Activated CD4-positive, alpha-beta T cell treated with anti-CD3 and anti-CD28 coated beads, Interleukin-2, Interleukin-6, amounts not matched to agents 100 ng/mL and 50 ng/mL, durations not matched to agents 16 hours and 8 hours (primary cell): ENCODE results near the gene SGSH.
A peak's percentile ranks its signal among the peaks of the same experiment; 100 is the strongest.
"Not testable (repeated sequence)": the region's sequence is repeated elsewhere in the genome, so short reads cannot be mapped to it uniquely, and the experiment has no call there.

ENCODE experiments used
- DNase-seq: peaks from one replicate; pipeline ENCODE4 v3.0.0-alpha.2; 2020

Gene SGSH

DNA sequence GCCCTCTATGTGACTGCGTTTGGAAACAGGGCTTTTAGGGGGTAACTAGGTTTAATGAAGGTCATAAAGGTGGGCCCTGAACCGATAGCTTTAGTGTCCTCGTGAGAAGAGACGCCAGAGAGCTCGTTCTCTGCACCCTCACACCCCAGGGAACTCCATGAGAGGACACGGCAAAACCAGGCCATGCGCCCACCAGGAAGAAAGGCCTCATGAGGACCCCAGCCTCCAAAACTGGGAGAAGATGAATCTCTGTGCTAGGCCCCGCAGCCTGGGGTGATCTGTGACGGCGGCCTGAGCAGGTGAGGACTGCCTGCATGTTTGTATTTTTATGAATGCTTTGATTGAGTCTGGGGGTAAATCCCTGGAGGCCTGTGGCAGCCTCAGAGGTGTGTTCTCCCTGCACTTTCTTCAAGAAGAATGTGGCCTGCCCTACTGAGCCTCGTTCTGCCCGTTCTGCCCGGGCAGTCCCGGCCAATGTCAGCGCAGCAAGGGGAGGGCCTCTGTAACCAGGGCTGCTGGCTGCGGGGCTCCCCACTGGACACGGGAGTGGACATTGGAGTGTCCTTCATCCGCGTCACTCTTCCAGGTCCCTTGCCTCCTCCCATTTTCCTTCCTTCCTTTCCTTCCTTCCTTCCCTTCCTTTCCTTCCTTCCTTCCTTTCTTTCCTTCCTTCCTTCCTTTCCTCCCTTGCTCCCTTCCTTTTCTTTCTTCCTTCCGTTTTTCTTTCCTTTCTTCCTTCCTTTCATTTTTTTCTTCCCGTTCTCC is 33.7 kb upstream of the SGSH start:
- no peak for DNase-seq

DNA sequence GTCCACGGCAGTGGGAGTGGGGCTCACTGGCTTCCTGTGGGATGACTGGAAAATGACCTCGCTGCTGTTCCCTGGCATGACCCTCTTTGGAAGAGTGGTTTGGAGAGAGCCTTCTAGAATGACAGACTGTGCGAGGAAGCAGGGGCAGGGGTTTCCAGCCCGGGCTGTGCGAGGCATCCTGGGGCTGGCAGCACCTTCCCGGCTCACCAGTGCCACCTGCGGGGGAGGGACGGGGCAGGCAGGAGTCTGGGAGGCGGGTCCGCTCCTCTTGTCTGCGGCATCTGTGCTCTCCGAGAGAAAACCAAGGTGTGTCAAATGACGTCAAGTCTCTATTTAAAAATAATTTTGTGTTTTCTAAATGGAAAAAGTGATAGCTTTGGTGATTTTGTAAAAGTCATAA is 32.7 kb upstream of the SGSH start:
- peak; percentile 92 for DNase-seq

DNA sequence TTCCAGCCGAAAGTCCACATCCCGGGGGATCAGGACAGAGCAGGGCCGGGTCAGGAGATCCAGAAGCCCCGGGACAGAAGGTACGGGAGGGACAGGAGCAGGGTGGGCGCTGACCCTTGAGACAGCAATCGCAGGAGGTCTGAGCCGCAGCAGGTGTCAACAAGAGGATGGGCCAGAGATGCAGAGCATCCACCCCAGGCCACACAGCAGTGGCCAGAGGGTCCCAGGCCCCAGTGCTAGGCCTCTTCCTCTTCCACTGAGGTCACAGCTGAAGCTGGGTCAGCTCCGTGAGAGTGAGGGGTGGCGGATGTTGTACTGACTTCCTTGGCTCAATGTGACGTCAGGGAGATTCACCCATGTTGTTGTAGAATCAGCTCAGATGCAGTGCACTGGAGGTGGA is 31.8 kb upstream of the SGSH start:
- no peak for DNase-seq

DNA sequence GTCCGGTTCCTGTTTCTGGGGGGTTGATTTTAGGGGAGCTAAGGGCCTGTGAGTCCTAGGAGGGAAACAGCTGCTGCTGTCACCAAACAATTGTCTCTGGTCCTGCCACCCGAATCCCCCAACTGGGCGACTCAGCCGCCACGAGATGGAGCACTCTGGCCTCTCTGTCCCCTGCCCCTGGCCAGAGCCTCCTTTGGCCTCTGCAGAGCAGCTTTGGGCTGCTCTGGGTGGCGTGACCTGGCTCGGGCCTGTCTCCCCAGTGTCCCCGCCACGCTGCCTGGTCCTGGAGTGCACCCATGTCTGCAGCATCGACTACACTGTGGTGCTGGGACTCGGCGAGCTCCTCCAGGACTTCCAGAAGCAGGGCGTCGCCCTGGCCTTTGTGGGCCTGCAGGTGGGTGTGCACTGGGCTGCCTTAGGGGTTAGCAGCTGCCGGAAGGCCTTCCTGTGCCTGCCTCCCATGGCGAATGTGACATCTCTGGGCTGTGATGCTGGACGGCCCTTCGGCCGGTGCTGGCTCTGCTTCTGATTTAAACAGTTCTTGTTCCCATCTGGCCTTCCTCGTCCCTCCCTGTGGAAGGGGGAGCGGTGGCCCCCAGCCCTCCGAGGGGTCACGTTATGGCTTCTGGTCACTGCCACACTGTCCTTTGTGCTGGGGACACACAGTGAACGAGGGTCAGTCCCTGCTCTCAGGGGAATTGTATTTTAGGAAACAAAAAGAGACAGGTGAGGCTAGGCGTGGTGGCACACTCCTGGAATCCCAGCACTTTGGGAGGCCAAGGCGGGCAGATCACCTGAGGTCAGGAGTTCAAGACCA is 29.0 kb upstream of the SGSH start:
- DNase-seq: no peak

DNA sequence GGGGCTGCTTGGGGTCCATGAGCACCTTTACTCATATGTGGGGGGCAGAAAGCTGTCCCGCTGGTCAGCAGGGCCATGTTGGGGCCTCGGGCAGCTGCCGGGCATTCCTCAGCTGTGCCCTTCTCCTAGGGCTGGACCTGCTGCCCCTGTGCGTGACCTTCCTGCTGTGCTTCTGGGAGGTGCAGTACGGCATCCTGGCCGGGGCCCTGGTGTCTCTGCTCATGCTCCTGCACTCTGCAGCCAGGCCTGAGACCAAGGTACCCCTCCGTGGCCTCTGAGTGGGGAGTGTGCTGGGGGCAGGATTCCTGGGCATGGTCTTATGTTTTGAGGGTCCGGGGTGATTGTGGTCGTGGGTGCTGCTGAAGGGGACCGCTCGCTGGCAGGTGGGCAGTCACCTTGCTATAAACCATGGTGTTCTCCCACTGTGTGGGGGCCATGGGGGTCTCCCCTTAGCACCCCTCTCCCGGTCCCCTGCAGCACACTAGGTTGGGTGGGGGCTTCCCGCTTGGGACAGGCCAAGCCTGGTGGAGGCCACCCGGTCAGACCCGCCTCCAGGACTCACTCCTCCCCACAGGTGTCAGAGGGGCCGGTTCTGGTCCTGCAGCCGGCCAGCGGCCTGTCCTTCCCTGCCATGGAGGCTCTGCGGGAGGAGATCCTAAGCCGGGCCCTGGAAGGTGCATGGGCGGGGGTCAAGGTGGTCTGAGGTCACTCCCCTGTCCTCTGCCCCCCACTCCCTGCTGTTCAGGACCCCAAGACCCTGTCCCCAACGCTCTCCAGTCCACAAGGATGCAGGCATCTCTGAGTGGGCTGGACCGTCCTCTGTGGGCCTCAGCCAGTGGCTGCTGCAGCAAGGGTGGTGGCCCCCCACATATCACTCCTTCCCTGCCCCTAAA is 28.1 kb upstream of the SGSH start:
- DNase-seq: no peak

DNA sequence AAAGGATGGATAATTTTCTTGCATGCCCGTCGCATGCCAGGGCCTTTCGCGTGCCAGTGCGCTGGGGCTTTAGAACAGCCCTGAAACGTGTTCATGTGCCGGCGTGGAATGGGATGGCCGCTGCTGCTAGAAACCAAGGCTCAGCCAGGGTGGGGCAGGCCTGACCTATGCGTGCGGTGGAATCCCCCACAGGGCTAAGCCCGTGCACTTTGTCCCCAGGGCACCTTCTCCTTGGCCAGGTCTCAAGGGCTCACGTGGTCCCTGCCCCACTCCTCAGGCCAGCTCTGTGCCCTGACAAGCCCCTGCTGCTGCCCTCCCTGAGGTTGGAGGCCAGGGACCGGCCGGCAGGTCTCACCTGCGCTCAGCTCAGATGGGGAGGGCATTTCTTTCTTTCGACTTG is 27.4 kb upstream of the SGSH start:
- no peak for DNase-seq

DNA sequence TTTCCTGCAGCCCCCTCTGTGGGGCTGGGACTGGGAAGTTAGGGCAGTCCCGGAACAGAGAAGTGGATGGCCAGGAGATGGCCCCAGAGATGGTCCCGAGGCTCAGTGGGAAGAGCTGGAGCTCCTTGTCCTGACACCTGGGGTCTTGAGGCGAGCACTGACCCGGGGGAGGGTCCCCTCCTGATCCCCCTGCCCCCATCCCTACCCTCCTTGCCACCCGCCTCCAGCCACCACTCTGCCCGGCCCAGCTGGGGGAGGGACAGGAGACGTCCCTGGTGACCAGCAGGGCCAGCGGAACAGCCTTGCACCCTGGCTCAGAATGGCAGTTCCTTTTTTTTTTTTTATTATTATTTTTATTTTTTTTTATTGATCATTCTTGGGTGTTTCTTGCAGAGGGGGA is 26.6 kb upstream of the SGSH start:
- DNase-seq: no peak

DNA sequence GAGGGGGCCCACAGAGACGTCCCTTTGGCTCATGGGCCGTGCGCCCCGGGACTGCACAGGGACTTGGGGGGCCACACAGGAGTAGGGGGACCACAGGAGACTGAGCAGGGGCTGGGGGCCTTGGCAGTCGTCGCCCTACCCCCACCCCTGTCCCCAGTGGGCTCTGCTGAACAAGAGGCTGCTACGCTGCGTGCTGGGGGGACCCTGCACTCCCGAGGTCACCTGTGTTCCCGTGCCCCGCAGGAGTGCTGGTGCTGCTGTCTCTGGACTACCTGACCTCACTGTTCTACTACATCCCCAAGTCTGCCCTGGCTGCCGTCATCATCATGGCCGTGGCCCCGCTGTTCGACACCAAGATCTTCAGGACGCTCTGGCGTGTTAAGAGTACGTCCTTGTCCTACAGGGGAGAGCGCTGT is 26.1 kb upstream of the SGSH start:
- DNase-seq: no peak

DNA sequence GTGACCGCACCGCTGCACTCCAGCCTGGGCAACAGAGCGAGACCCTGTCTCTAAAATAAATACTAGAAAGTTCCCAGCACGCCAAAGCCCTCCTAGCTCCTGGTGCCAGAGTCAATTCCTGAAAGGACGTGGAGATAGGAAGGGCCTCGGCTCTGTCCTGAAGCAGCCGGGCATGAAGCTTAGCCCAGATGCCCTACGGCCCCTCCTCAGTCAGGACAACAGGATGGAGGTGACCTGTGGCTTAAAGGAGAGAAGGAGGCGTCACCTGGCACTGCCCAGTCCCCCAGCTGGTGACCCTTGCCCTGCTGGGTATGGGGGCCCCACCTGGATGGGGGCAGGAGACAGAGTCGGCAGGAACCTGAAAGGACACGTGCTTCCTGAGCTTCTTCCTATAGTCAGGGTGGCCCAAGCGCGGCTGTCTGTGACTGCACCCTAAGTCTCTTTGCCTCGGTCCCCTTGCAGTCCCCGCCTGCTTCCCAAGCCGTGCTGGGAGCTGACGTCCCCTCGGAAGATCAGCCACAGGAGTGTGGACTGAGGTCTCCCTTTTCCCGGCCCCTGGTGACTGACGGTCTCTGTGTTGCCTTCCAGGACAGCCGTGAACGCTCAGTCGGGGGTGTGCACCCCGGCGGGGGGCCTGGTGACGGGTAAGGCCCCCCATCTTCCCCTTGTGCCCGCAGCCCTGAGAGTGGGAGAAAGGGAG is 25.6 kb upstream of the SGSH start:
- DNase-seq: no peak

DNA sequence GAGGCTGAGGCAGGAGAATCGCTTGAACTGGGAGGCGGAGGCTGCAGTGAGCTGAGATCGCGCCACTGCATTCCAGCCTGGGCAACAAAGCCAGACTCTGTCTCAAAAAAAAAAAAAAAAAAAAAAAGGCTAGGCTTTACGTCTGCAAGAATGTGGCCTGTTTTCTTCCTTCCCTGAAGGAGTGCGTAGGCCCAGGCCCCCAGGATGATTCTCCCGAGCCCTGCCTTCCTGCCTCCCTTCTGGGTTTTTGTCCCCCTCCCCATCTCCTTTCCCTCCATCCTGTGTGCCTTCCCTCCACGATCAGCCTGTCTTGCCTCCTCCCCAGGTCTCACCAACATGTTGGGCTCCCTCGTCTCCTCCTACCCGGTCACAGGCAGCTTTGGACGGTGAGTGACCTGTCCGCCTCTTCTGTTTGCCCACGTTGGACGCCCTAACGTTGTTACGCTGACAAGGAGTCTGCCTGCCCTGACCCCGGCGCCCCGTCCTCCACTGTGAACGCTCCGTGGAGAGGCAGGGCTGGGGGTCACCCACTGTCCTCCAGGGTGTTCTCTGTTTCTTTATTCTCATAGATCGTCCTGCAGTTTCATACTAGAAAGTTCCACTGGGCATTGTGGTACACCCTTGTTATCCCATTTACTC is 24.9 kb upstream of the SGSH start:
- no peak for DNase-seq

DNA sequence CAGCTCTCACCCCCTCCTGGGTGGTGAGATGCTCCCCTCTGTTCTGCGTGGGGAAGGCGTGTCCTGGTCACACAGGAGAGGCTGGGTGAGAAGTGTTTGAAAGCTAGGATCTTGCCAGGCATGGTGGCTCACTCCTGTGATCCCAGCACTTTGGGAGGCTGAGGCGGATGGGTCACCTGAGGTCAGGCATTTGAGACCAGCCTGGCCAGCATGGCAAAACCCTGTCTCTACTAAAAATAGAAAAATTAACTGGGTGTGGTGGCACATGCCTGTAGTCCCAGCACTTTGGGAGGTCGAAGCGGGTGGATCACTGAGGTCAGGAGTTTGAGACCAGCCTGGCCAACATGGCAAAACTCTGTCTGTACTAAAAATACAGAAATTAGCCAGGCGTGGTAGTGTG is 24.3 kb upstream of the SGSH start:
- not testable (repeated sequence) for DNase-seq

DNA sequence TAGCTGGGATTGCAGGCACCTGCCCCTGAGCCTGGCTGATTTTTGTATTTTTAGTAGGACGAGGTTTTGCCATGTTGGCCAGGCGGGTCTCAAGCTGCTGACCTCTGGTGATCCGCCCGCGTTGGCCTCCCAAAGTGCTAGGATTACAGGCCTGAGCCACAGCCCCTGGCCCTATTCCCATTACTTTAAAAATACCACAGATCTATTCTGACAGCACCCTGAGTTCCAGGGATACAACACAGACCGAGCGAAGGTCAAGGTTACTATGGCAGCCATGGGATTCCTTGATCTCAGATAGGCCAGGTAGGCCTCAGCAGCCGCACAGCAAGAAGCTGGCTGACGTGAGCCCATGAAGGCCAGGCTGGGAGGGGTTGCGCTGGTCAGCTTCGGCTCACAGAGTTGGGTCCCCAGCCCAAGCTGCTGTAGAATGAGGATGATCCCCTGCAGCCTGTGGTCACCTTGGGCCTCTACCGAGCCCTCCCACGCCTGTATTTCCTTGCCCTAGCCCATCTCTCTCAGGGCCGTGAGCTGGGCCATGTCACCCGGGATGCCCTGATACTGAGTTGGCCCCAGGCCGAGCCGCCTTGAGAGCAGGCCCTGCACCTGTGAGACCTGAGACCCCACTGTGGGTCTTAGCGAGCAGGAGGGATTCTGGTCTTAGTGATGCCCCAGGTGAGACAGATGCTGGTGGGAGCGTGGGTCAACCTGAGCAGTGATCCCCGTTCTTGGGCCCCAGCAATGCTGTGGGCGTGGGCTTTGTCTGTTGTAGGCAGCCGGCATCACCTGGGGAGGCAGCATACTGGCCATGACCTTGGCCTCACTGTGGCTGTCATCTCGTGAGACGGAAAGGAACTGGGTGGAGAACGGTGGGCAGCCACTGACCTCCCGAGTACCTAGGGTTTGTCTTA is 23.6 kb upstream of the SGSH start:
- no peak for DNase-seq

DNA sequence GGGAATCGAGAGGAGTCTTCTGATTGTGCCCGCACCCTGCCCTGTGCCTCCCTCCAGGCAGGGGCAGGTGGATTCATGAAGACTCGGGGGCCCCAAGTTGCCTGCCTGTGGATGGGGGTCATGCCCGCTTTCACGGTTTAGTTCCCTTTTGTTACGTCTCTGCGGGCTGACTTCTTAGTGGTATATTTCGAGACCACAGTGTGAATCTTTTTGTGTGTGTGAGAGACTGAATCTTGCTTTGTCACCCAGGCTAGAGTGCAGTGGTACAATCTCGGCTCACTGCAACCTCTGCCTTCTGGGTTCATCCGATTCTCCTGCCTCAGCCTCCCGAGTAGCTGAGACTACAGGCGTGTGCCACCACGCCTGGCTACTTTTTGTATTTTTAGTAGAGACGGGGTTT is 22.4 kb upstream of the SGSH start:
- no peak for DNase-seq

DNA sequence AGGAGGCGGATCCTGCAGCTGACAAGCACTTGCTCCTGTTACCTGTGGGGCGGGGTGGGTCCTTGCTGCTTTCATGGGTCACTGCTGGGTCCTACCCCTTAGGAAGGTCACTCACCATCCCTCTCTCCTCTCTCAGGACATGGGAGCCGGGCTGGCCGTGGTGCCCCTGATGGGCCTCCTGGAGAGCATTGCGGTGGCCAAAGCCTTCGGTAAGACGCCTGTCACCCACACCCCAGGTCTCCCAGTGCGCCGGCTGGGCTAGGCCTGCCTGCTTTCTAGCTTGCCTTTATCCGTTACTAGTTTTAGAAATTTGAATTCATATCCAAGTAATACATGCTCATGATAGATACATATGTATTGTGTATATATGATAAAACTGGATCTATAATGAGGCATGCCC is 17.3 kb upstream of the SGSH start:
- DNase-seq: no peak

DNA sequence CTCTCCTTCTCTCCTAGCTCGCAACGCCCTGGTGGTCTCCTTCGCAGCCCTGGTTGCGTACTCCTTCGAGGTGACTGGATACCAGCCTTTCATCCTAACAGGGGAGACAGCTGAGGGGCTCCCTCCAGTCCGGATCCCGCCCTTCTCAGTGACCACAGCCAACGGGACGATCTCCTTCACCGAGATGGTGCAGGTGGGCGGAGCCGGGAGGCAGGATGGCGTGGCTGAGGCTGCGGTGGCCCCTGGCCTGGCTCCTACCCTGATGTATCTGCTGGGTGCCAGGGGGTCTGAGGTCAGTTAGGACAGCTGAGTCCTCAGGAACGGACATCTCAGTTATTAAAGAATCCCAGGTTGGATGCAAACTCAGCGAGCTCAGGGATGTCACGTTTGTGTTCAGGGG is 16.8 kb upstream of the SGSH start:
- DNase-seq: no peak

DNA sequence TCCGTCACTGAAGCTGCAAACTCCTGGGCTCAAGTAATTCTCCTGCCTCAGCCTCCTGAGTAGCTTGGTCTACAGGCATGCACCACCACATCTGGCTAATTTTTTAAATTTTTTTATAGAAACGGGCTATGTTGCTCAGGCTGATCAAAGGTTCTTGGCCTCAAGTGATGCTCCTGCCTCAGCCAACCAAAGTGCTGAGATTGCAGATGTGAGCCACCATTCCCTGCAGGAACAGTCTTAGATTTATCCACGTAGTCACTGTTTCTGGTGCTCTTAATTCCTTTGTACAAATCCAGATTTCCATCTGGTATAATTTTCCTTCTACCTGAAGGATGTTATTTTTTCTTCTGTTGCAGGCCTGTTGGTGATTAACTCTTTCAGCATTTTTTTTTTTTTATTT is 13.1 kb upstream of the SGSH start:
- DNase-seq: no peak

DNA sequence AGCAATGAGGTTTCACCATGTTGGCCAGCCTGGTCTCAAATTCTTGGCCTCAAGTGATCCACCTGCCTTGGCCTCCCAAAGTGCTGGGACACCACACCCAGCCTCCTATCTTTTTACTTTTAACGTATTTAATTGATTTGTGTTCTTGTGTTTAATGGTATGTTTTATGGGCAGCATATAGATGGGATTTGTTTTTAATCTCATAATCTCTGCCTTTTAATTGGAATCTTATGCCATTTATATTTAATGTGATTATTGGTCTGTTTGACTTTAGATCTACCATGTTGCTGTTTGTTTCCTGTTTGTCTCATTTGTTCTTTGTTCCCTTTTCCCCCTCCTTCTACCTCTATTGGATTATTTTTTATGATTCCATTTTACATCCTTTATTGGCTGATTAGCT is 12.3 kb upstream of the SGSH start:
- DNase-seq: no peak

DNA sequence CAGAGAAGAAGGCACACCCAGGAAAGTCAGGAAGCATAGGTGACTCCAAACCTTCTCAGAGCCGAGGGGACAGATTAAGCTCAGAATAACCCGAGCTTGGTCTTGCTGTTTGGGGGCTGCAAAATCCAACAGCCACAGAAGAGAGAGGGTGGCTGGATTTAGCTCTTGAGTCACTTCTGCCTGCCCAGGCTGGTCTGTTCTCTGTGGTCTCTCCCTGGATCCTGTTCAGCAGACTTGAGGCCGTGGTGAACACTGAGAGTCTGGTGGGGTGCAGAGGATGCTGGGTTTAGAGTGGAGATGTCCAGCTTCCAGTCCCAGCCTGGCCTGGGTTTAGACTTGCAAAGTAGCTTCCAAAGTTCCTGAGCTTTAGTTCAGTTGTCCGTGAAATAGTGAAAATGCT is 8.9 kb upstream of the SGSH start:
- no peak for DNase-seq

DNA sequence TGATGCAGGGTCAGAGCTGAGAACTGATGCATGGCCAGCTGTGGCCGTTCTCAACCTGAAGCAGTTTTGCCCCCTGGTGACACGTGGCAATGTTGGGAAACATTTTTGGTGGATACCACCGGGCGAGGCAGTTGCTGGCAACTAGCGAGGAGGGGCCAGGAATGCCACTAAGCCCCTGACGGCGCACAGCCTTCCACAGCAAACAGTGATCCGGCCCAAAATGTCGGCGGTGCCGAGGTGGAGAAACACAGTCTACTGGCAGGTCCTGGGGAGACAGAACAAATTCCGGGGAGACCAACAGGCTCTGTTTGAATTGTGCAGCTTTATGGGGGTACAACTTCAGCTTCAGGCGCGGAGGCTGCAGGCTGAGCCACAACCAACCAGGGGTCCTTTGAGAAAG is 8.3 kb upstream of the SGSH start:
- DNase-seq: no peak

DNA sequence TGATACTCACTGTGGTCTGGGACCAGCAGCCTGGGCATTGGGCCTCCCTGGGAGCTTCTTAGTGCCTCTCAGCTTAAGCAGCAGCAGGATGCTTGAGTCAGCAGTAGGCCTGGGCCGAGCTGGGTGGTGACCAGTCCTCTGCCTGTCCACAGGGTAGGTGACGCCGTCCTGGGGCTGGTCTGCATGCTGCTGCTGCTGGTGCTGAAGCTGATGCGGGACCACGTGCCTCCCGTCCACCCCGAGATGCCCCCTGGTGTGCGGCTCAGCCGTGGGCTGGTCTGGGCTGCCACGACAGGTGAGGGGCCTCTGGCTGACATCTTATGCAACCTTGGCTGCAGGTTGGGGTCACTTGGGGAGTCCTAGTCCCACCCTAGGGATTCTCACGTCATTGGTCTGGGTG is 7.5 kb upstream of the SGSH start:
- no peak for DNase-seq

DNA sequence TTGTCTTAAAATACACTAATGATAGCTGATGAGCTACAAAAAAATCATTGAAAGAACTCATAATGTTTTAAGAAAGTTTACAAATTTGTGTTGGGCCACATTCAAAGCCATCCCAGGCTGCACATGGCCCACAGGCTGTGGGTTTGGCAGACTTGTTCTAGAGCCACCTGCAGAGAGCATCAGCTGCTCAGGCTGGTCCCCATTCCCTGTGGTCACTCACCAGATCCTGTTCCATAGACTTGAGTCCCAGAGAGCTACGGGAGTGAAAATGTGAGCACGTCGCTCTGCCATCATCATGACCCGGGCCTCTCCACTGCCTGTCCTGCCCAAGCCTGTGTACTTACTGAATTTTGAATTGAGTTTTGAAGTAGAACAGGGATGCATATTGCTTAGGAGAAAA is 7.0 kb upstream of the SGSH start:
- DNase-seq: no peak
